ENCODE measurements around the gene RER1. TPM values are rescaled to one million over a fixed set of nuclear protein-coding genes. Genes with fewer than 3 reads are reported as not detected.

Gene RER1
- polyA plus RNA-seq, 1 experiment: 324 TPM

- H3K4me3 ChIP-seq (ENCODE audit: low read depth, low read length): no peak overlapping the region
- no peak for TF ChIP-seq CTCF (IDR thresholded peaks at IDR 0.05; ENCODE audit: low read depth, low read length)
- no peak overlapping the region for H3K27ac ChIP-seq (ENCODE audit: low read depth, low read length)
- no peaks in the 10 kb centered on the region for H3K9me3 ChIP-seq (ENCODE audit: control insufficient read depth, insufficient read depth, low read length)
- ChIA-PET POLR2A (no interaction called here), CTCF (no interaction called here)
- peaks cover 4% of the 10 kb centered on the region for H3K27me3 ChIP-seq (ENCODE audit: control insufficient read depth, insufficient read depth, low read length)
- DNase-seq (ENCODE audit: low read depth, low spot score): no peak
Measured at GRCh38 chr1:2348346-2349325, 43.0 kb upstream of the RER1 start.

- ChIA-PET CTCF (no interaction called here), POLR2A (no interaction called here)
- Histone ChIP-seq H3K27me3 (ENCODE audit: control insufficient read depth, insufficient read depth, low read length) (peaks cover 2% of the 10 kb centered on the region), H3K27ac (ENCODE audit: low read depth, low read length) (no peak overlapping the region), H3K9me3 (ENCODE audit: control insufficient read depth, insufficient read depth, low read length) (no peaks in the 10 kb centered on the region), H3K4me3 (ENCODE audit: low read depth, low read length) (no peak overlapping the region)
- no peak for TF ChIP-seq CTCF (IDR thresholded peaks at IDR 0.05; ENCODE audit: low read depth, low read length)
- no peak for DNase-seq (ENCODE audit: low read depth, low spot score)
Measured at GRCh38 chr1:2349806-2350205, 41.8 kb upstream of the RER1 start.

- ChIA-PET CTCF (no interaction called here), POLR2A (no interaction called here)
- Histone ChIP-seq H3K9me3 (ENCODE audit: control insufficient read depth, insufficient read depth, low read length) (no peaks in the 10 kb centered on the region; the same call in 1 of the 2 replicates), H3K4me3 (ENCODE audit: low read depth, low read length) (no peak overlapping the region), H3K27me3 (ENCODE audit: control insufficient read depth, insufficient read depth, low read length) (peaks cover 2% of the 10 kb centered on the region), H3K27ac (ENCODE audit: low read depth, low read length) (no peak overlapping the region)
- no peak for TF ChIP-seq CTCF (IDR thresholded peaks at IDR 0.05; ENCODE audit: low read depth, low read length)
- no peak for DNase-seq (ENCODE audit: low read depth, low spot score)
Measured at GRCh38 chr1:2350501-2350900, 41.1 kb upstream of the RER1 start.

- Histone ChIP-seq H3K27ac (ENCODE audit: low read depth, low read length) (no peak overlapping the region), H3K9me3 (ENCODE audit: control insufficient read depth, insufficient read depth, low read length) (no peaks in the 10 kb centered on the region; the same call in 1 of the 2 replicates), H3K27me3 (ENCODE audit: control insufficient read depth, insufficient read depth, low read length) (peaks cover 2% of the 10 kb centered on the region), H3K4me3 (ENCODE audit: low read depth, low read length) (no peak overlapping the region)
- DNase-seq (ENCODE audit: low read depth, low spot score): no peak
- ChIA-PET CTCF (interaction anchor here (1.1 kb wide), 1 partner anchor 30 kb away, joined by 10 read pairs; no protein-coding TSS in a partner anchor), POLR2A (no interaction called here)
- no peak for TF ChIP-seq CTCF (IDR thresholded peaks at IDR 0.05; ENCODE audit: low read depth, low read length)
Measured at GRCh38 chr1:2350911-2351655, 40.6 kb upstream of the RER1 start.
